22Rv1 (cell line): ENCODE results near the gene IZUMO4.

Experiments used
- H3K27ac ChIP-seq: fragments of 450-650 bp; 2 replicates; pipeline ENCODE4 v1.5.1; 2017
- ZFX ChIP-seq: fragments of 450-650 bp; IDR thresholded peaks from 2 replicates; pipeline ENCODE4 v1.6.1; 2017; ENCODE audit warnings: antibody characterized with exemption, borderline replicate concordance
- TF ChIP-seq, protein P1 (sequence below): fragments of 450-650 bp; IDR thresholded peaks from 2 replicates; pipeline ENCODE4 v1.5.1; 2017; ENCODE audit warnings: mild to moderate bottlenecking

The IZUMO4 gene

GRCh38 chr19:2072757-2073551, 23.8 kb upstream of the IZUMO4 start:
- TF ChIP-seq ZFX, result no peak
- TF ChIP-seq, protein P1, sequence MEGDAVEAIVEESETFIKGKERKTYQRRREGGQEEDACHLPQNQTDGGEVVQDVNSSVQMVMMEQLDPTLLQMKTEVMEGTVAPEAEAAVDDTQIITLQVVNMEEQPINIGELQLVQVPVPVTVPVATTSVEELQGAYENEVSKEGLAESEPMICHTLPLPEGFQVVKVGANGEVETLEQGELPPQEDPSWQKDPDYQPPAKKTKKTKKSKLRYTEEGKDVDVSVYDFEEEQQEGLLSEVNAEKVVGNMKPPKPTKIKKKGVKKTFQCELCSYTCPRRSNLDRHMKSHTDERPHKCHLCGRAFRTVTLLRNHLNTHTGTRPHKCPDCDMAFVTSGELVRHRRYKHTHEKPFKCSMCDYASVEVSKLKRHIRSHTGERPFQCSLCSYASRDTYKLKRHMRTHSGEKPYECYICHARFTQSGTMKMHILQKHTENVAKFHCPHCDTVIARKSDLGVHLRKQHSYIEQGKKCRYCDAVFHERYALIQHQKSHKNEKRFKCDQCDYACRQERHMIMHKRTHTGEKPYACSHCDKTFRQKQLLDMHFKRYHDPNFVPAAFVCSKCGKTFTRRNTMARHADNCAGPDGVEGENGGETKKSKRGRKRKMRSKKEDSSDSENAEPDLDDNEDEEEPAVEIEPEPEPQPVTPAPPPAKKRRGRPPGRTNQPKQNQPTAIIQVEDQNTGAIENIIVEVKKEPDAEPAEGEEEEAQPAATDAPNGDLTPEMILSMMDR, result no peak
- H3K27ac ChIP-seq, result no peak overlapping the region

DNA sequence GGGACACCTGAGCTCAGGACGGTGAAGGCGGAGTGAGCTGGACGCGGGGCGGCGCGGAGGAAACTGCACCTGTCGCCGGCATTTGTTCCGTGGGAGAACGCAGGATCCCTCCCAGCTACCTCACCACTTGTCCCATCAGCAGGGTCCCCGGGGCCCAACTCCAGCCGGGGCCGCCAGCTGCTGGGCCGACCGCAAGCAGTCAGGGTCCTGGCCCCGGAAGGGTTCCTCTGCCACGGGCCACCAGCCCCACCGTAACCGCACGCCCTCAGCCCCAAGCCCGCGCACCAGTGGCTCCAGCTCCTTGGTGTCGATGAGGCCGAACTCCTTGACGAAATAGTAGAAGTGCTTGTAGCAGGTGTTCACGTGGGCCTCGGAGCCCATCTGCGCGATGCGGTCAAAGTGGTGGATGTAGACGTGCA, 20.2 kb upstream of the IZUMO4 start:
- no peak overlapping the region for H3K27ac ChIP-seq
- TF ChIP-seq, protein P1, result no peak

DNA sequence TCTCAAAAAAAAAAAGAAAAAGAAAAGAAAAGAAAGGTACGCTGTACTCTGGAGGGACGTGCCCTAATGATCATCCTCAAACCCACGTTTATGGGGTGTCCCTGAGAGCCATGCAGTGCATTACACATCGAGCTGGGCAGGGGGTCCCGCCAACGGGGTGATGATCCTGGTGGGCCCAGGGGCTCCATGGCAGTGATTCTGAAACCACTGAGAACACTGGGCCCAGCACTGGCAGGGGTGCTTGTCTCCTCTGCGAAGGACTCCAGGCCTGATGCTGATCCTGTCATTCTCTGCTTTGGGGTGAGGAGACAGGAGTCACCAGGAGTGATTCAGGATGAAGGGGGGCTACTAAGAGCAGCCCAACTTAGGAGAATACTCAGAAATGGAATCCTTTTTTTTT, 19.3 kb upstream of the IZUMO4 start:
- TF ChIP-seq ZFX, result no peak
- TF ChIP-seq, protein P1, result no peak
- no peak overlapping the region for H3K27ac ChIP-seq

- H3K27ac ChIP-seq, result no peak overlapping the region
- TF ChIP-seq, protein P1, result no peak
- TF ChIP-seq ZFX, result no peak
These were observed 18.7 kb upstream of the IZUMO4 start for GRCh38 chr19:2077833-2078619.

DNA sequence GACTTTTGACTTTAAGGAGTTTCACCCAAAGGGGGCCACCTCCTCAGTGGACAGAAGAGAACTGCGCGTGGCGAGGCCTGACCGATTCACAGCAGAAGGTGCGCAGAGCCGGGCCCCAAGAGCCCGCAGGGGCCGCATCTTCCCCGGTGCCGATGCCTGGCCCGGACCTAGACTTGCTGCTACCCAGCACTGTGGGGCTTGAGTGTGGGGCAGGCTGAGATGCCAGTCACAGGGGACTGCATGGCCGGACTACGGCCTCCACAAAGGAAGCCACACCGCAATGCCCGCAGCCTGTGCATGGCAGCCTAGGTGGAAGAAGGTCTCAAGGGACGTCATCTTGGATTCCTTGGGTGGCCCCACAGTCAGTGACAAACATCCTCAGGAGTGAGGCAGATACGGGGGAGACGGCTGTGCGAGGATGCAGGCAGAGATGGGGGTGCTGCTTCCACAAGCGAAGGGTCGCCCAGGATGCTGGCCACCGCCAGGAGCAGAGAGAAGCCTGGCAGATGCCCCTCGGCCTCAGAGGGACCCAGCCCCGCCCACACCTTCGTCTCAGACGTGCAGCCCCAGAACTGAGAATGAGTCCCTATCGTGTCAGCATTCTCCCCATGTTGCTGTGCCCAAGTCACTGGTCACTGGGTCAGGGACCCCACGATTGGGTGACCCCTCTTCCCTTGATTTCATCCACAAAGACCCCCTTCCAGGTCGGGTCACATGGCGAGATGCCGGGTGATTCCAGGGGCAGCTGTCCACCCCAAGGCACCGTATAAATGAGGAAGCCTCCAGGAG, 17.4 kb upstream of the IZUMO4 start:
- TF ChIP-seq ZFX, result no peak
- TF ChIP-seq, protein P1, result no peak
- H3K27ac ChIP-seq, result no peak overlapping the region

DNA sequence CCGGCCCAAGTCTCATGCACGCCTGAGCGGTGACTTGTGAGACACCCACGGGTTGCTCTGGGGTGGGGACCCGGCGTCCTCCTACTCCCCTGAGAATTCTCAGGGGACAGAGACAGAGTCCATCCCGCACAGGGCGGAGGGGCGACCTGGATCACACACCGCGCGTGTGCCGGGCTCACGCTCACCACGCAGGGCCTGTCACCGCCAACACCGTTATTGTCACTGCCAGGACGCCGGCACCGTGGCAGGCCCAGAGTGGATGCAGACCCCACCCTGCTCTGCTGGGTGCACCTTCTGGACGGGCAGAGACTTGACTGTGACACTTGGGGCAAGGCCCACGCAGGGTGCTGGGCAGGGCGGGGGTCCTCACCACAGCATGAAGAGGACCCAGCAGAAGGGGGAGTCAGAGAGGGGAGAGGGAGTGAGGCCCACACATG, 16.8 kb upstream of the IZUMO4 start:
- TF ChIP-seq ZFX, result no peak
- TF ChIP-seq, protein P1, result no peak
- no peak overlapping the region for H3K27ac ChIP-seq
